Left hindlimb (tissue), 1 donor: ENCODE measurements around the gene CPXM2.

Source experiments
- DNase-seq: peaks from one replicate; pipeline ENCODE4 v3.0.0-alpha.2; 2018

The CPXM2 gene

GRCh38 chr10:123903621-123904020 is 12.0 kb upstream of the CPXM2 start:
- DNase-seq = no peak

- DNase-seq = no peak
Observed at GRCh38 chr10:123901621-123902020, 10.0 kb upstream of the CPXM2 start.

GRCh38 chr10:123897146-123897545 is 5.5 kb upstream of the CPXM2 start:
- no peak for DNase-seq

DNA sequence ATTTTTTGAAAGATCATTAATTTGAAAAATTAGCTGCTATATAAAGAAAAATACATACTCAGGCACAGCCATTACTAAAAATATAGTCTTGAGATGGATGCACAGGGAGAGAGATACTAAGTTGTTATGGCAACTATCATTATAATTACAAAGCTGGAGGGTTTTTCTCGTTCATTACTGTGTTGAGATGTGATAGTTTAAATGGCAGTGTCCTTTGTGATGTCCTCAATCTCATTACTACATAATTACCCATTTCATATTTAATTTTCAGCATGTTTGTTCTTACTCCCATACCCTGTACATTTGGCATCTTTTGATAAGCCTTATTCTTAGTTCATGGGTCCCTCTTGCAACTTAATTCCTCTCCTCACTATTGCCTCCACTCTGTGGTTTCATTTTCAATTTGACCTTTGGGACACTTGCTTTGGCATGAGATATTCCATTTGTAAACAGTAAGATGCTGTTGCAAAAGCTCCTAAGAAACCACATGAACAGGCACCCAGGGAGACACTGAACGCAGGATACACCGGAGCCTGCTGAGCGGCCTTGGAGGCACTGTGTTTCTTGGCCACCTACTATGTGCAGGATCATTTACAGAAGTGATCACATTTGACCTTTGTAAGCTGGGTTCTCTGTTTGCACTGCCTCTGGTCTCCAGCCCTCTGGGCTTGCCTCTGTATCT is 4.8 kb upstream of the CPXM2 start:
- DNase-seq = no peak

GRCh38 chr10:123893651-123894050 is 2.0 kb upstream of the CPXM2 start:
- DNase-seq = no peak

DNA sequence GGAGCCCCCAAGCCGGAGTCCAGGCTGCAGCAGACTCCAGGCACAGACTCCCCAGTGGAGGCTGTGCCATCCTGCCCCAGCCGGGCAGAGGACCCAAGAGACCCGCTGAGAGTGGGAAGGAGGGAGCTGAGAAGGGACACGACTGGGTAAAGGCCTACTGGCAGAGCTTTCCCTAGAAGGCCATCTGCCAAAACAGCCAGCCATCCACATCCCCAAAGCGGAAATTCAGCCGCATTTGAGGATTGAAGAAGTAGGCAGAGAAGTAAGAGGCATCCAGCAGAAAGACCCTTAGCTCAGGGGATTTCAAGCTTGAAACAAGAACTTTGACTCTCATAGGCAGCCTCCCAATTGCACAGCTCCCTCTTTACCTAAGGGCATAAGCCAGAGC is 857 bp downstream of the CPXM2 start:
- DNase-seq = no peak

GRCh38 chr10:123890226-123890625 is 1.4 kb downstream of the CPXM2 start:
- DNase-seq = peak; percentile 68

- no peak for DNase-seq
Observed at GRCh38 chr10:123889821-123890220, 1.8 kb downstream of the CPXM2 start.

GRCh38 chr10:123888751-123889150 is 2.9 kb downstream of the CPXM2 start:
- no peak for DNase-seq

GRCh38 chr10:123888256-123888655 is 3.4 kb downstream of the CPXM2 start:
- DNase-seq = no peak

DNA sequence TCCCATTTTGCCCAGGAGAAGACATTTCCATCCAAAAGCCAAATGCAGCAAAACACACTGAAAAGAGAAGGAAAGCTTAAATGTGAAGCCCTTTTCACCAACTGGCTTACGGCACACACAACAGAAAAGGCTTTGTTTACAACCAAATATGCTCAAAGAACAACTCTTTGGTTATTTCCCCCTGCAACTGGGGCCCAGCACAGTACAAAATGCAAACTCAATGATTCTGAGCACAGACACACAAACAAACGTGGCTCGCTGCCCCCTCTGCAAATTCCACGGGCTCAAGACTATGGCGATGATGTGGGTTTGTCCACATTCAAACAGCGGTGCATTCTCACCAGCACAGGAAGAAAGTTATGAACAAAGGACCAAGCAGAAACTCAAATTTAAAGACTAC is 5.3 kb downstream of the CPXM2 start:
- DNase-seq = no peak

DNA sequence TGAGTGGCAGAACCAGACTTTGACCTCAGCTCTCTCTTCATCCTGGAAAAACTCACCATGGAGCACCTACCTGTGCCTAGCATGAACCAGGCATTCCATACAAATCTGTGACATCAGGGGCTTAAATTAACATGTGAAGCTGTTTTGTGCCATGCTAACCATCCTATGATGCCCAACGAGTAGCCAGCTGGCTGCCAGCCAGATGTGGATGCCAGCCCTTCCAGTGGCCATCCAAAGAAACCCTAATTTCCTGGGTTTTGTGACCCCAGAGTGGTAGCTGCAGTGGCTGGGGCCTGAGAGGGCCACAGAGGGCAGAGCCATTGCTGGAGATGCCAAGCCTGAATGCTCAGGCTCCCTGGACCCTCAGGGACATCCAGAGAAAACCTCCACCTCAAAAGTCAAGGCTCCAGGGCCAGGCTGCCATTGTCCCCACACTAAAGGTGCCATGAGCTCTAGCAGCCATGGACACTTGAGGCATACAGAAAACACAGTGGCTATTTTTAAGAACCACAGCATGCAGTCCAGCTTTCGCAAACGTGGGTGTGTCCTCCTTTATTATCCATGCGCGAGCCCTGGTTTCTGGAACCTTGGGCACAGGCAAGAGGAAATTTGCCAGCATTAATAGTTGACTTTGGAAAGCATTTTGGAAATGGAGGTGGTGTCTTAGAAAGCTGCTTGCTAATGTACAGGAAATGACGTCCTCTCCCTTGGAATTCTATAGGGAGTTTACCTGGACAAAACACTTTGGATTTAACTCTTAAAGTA is 6.0 kb downstream of the CPXM2 start:
- peak; percentile 50 for DNase-seq

DNA sequence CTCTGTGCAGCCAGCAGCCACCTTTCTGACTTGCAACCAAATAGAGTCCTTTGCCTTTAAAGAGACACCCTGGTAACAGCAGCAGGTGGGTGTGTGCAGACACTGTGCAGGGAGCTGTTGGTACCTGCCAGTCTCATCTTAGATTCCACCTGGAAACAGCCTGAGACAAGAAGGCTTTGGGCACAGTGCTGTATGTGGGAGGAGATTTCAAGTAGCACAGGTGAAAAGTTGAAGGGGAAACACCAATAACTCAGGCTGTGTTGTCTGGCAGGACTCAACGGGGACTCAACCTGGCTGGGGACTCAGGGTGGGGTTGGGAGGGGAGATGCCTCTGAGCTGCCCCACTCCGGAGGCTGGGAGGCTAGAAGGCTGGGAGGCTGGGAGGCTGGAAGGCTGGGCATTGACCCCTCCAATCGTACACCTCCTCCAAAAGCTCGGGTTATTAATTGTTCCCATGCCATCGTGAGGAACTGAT is 6.7 kb downstream of the CPXM2 start:
- no peak for DNase-seq

DNA sequence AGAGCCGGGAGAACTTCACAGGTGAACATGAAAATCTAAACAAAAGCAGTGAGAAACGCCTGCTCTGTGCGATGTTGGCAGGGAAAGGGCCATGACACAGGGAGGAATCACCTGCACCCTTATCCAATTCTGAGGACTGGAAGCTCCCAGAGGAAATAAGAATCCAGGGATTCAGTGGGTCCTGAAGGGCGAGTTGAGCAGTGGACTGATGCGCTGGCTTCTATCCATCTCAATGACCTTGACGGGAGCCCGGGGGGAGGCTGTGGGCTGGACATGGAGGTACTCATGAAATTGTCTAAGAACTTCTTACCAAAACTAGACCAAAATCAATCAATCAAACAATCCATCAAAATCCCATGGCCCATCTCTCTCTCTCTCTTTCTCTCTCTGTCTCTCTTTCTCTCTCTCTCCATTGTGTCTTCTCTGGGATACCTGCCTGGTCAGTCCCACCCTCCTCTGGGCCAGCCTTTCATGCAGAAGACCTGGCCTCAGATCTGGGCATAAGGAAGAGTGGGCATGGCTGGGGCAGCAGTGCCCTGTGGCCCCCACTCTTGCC is 7.2 kb downstream of the CPXM2 start:
- DNase-seq = no peak

DNA sequence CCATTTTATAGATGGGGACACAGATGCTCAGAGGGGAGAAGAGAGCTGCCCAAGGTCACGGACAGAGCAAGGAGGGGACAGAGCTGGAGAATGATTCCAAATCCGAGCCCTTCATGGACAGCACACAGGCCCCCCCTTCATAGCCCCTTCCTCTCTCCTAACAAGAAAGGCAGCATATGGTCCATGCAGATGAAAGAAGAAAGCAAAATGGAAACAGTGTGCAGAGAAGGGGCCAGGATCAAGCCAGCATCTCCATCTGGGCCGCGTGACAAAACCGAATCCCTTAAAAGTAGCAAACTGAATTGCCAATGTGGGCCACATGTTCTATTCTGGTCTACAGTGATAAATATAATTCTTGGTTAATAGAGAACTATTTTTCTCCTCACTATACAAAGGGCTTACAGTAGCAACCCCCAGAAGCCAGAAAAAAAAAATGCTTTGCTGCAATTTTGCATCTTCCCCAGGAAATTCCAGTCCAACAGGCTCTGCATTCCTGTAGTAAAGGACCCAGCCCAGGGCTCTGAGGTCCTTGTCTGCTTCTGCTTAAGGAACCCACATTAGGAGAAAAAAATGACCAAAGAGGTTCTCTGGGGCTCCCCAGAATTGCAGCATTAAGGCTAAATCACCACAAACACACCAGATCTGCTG is 7.8 kb downstream of the CPXM2 start:
- DNase-seq = no peak

DNA sequence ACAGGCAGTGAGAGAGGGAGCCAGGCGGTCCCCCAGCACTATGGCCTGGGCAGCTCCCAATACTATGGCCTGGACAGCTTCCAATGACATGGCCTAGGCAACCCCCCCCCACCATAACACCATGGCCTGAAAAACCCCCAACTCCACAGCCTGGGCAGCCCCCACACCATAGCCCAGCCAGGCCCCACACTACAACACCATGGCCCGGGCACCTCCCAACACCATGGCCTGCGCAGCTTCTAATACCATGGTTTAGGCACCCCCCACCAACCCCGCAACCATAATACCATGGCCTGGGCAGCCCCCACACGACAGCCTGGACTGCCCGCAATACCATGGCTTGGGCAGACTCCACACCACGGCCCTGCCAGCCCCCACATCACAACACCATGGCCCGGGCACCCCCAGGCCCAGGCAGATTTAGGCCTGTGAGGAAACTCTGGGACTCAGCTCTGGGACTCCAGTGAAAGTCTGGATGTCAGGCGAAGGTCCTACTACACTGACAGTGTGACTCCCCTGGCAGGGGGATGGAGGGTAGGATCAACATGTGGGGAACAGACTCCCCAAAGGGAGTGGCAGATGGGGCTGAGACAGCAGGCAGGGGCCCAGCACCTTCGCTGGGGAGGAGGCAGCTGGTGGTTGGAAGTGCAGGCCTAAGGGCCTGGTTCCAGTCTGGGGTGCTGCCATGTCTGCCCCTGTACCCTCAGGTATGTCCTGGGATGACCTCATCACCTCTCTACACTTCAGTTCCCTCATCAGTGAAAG is 8.7 kb downstream of the CPXM2 start:
- no peak for DNase-seq

DNA sequence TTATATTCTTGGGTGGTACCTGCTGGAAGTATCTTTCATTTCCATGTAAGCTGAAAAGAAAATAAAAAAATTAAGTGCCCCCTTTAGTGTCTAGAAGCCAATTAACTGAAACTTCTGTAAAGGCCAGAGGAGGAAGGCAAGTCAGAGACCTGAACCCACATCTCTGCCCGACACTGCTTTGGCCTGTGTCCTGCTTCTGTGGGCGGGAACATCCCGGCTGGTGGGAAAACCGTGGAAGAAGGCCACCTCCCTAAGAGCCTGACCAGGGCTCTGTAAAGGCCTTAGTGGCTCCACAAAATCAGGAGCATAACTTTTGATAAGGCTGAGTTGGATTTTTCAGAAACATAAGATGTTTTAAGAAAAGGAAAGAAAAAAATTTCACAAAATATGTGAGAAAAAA is 9.4 kb downstream of the CPXM2 start:
- DNase-seq = no peak

GRCh38 chr10:123879606-123880257 is 11.9 kb downstream of the CPXM2 start:
- DNase-seq = no peak

DNA sequence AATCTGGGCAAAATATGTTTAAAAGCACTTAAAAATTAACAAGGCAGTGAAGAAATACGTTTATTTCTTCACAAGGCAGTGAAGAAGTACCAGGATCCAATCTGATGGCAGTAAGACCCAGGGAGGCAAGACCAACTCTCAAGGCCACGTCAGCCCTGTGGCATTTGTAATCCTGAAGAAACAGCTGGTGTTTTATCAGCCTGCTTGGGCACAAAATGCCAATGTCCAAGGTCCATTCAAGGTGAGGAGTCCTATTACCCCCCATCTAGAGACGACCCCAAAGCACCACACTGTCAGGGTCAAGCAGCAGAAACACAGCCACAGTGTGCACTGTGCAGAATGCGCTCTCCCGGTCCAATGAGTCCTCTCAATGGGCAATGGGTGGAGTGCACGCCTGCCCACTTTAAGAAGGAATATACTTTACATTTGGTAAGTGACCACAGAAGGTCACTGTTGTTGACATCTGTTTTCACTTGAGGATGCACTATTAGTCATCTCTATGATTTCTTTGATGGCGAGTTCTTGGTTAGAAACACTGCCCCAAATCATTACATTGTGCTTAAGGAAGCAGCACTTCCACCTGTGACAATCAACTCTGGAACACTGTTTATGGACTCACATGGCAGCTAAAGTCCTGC is 12.8 kb downstream of the CPXM2 start:
- no peak for DNase-seq

DNA sequence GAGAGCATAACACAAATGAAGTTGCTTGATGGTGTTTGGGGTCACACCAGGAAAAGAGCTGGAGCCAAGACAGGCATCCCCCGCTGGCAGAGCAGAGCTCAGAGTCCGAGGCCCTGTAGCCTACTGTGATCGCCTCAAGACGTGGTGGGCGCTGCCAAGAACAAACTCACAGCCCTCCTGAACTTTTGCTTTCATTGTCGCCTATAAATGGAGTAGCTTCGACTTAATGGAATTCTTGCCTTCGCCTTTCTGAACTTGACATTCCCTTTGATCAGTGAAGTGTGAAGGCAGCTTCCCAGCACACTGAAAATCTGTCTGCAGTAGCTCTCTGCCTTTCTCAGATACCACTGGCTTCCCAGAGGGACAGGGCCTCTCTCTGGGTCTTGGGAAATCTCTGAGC is 21.3 kb downstream of the CPXM2 start:
- DNase-seq = no peak

GRCh38 chr10:123869020-123869414 is 22.6 kb downstream of the CPXM2 start:
- DNase-seq = no peak
